KOPT-K1 (cell line): ENCODE measurements around the gene CEBPZOS.
"Not testable (repeated sequence)": the region's sequence is repeated elsewhere in the genome, so short reads cannot be mapped to it uniquely, and the experiment has no call there.

Experiments
- H3K27ac ChIP-seq: fragments of 200-600 bp; sonication (generic); 2 replicates; pipeline ENCODE4 v1.5.1; 2016; ENCODE audit warnings: antibody characterized with exemption, mild to moderate bottlenecking, low read depth, low read length; ENCODE audit not compliant: poor library complexity, severe bottlenecking
- H3K36me3 ChIP-seq: fragments of 200-600 bp; sonication (generic); 2 replicates; pipeline ENCODE4 v1.5.1; 2017; ENCODE audit warnings: antibody characterized with exemption, mild to moderate bottlenecking, low read length, moderate library complexity; ENCODE audit not compliant: insufficient read depth
- H3K9me3 ChIP-seq: fragments of 200-600 bp; sonication (generic); 2 replicates; pipeline ENCODE4 v1.5.1; 2017; ENCODE audit warnings: antibody characterized with exemption, low read length, mild to moderate bottlenecking; ENCODE audit not compliant: insufficient read depth, poor library complexity, severe bottlenecking

Gene CEBPZOS

DNA sequence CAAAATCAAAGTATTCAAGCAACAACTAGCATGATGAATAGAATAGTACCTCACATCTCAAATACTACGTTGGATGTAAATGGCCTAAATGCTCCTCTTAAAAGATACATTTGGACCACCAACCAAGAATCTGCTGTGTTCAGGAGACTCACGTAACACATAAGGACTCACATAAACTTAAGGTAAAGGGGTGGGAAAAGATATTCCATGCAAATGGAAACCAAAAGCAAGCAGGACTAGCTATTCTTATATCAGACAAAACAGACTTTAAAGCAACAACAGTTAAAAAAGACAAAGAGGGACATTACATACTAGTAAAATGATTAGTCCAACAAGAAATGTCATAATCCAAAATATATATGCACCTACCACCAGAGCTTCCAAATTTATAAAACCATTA is 10.5 kb downstream of the CEBPZOS start:
- Histone ChIP-seq H3K9me3 (peaks cover 58% of the 10 kb centered on the region), H3K36me3 (peaks cover 100% of the 10 kb centered on the region)
- H3K27ac ChIP-seq, result not testable (repeated sequence)

DNA sequence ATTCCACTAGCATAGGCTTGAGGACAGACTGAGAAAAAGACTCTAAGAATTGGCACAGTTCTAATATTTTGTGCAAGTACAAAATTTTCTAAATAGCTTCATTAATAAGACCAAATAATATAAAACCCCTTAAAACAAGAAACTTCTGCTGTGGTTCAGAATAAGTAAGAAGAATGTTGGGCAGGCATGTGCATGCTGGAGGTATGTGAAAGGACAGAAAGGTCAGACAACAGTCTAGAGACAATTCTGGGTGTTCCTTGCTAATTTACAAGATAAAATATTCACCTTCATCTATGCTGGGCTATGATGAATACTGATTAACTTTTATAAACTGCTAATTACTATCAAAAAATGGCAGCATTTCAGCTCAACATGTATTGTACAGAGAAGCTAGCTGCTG is 14.9 kb downstream of the CEBPZOS start:
- Histone ChIP-seq H3K27ac (no peak overlapping the region), H3K36me3 (peaks cover 99% of the 10 kb centered on the region), H3K9me3 (peaks cover 38% of the 10 kb centered on the region)

DNA sequence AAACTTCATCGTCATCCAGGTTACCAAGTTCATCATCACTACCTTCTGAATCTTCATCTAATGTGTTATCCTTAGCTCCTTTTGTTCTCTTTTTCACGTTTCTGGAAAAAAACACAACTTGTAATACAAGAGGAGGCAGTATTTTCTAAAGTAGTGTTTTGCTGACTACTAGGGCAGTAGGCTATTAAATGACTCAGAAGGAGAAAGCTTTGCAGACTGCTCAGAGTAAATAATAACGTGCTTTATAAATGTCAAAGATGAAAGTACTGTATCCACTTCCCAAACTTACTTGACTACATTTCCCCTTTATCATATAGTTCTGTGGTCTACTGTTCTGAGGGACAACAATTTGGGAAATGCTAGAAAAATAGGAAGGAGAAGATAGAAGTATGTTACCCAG is 15.6 kb downstream of the CEBPZOS start:
- peaks cover 30% of the 10 kb centered on the region for H3K9me3 ChIP-seq
- H3K27ac ChIP-seq, result no peak overlapping the region
- H3K36me3 ChIP-seq, result peaks cover 99% of the 10 kb centered on the region

DNA sequence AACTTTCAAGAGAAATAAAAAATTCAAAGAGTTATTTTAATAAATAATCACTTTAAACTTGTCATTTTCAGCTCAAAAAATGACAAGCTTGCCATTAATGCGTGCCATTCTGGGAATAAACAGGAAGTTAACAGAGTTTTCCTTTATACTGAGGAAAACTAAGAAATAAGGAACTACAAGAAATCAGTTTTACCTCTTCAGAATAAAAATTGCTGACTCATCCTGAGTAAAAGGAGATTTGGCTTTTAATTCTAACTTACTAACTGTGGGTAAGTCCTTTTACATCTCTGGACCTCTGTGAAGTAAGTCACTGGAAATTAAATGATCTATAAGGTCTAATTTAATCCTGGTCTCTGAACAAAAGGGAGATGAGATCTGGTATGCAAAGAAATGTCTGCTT is 19.0 kb downstream of the CEBPZOS start:
- Histone ChIP-seq H3K27ac (no peak overlapping the region), H3K9me3 (no peaks in the 10 kb centered on the region), H3K36me3 (peaks cover 92% of the 10 kb centered on the region)

DNA sequence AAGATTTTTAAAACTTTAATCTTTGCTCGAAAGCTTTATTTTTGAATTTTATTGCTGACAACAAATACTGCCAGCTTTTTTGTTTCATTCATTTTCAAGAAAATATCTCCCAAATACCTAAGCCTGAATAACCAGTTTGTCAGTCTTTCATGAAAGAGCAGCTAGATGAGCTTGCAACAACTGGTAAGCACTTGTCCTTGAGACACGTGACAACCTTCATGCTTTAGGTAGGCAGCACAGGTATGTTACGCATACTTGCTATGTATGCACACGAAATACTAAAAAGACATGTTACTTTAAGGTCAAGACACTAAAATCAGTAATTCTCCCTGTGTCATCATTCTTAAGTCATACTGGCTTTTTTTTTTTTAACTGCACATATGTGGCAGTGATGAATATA is 22.8 kb downstream of the CEBPZOS start:
- peaks cover 92% of the 10 kb centered on the region for H3K36me3 ChIP-seq
- H3K27ac ChIP-seq, result no peak overlapping the region
- no peaks in the 10 kb centered on the region for H3K9me3 ChIP-seq

DNA sequence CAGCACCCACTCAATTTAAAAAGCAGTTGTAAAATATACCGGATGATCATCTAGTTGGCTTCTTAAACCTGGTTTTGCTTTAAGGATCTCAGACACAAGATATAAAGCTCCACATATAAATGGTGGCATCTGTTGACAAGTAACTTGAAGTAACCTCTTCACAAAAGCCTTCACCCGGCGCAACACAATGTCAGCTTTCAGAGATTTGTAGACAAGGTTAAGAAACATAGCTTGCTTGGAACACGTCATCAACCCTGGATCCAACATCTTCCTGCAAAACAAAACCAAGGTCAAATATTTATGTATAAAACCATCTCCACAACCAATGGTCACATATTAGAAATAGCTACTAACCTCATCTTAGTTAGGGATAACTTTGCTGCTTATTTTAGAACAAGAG is 26.8 kb downstream of the CEBPZOS start:
- H3K36me3 ChIP-seq, result peaks cover 91% of the 10 kb centered on the region
- no peaks in the 10 kb centered on the region for H3K9me3 ChIP-seq
- no peak overlapping the region for H3K27ac ChIP-seq

DNA sequence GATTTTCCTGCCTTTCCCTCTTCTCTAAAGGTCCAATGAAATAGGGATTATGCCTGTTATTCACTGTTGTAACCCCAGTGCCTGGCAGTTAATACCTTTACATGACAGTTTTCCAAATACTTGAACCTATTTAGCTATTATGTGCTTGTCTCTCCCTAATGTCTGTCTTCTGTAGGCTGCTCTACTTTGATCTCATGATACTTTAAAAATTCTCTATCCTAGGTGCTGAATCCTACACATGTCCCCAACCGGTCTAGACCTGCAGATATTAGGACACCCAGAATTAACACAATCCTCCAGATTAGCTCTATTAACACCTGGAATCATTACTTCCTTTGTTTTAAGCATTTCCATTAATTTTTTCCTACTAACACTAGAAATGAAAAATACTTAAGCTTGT is 27.8 kb downstream of the CEBPZOS start:
- H3K36me3 ChIP-seq, result peaks cover 89% of the 10 kb centered on the region
- H3K27ac ChIP-seq, result no peak overlapping the region
- no peaks in the 10 kb centered on the region for H3K9me3 ChIP-seq

DNA sequence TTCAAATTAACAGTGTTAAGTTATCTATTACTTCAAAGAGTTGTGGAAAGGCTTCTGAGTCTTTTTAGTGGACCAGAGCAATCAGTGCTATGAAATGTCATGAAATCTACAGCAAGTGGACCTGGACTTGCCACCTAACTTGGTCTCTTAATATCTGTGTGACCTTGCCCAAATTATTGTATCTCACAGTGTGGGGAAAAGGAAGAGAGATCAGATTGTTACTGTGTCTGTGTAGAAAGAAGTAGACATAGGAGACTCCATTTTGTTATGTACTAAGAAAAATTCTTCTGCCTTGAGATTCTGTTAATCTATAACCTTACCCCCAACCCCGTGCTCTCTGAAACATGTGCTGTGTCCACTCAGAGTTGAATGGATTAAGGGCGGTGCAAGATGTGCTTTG is 28.8 kb downstream of the CEBPZOS start:
- peaks cover 79% of the 10 kb centered on the region for H3K36me3 ChIP-seq
- not testable (repeated sequence) for H3K27ac ChIP-seq, H3K9me3 ChIP-seq

DNA sequence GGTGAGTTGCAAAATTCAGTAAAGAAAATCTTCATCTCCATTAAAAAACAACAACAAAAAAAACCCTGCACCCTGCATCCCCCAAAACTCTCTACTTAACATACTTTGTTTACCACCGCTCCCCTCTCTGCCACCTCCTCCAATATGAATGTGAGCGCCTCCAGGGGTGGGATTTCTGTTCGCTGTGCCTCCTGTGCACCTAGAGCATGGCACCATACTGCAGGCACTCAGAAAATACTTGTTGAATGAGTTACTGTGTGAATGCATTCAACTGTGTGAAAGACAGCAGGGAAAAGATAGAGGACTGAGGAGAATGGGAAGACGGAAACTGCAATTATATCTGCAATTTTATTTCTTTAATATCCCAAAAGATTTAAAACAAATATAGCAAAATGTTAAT is 30.6 kb downstream of the CEBPZOS start:
- peaks cover 62% of the 10 kb centered on the region for H3K36me3 ChIP-seq
- H3K27ac ChIP-seq, result no peak overlapping the region

DNA sequence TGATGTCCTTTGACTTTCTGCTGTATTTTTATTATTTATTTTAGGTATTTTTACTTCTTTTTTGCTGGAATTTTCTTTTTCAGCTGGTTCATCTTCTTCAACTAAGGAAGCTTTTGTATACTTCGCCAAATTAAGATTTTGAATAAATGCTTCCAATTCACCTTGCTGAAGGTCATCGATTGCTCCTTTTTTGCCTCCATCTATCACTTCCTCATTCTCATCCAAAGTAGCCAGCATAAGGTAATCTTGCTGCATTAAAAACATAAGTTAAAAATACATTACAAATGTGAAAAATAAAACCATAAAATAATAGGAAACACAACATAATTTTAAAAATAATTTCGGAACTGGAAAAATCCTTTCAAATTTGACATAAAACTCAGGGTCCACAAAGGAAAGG is 32.5 kb downstream of the CEBPZOS start:
- Histone ChIP-seq H3K9me3 (no peaks in the 10 kb centered on the region), H3K36me3 (peaks cover 43% of the 10 kb centered on the region), H3K27ac (no peak overlapping the region)

More for the DNA sequence above, 30.6 kb downstream of the CEBPZOS start:
- no peaks in the 10 kb centered on the region for H3K9me3 ChIP-seq

DNA sequence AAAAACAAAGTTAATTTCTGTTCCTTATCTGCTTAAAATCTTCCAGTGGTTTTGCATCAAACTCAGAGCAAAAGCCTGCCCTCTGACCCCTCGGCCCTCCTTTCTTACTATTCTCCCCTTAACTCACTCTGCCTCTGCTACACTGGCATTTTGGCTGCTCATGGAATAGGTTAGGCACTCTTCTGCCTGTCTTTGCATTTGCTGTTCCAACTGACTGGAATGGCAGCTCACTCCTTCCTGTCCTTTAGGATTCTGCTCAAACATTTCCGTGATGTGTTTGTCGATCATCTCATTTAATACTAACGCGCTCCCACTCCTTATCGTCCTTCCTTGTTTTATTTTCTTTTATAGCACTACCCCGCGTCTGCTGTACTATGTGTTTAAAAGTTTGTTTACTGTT is 34.3 kb downstream of the CEBPZOS start:
- no peaks in the 10 kb centered on the region for H3K9me3 ChIP-seq
- peak overlapping the region; percentile 81 for H3K27ac ChIP-seq
- H3K36me3 ChIP-seq, result peaks cover 34% of the 10 kb centered on the region

DNA sequence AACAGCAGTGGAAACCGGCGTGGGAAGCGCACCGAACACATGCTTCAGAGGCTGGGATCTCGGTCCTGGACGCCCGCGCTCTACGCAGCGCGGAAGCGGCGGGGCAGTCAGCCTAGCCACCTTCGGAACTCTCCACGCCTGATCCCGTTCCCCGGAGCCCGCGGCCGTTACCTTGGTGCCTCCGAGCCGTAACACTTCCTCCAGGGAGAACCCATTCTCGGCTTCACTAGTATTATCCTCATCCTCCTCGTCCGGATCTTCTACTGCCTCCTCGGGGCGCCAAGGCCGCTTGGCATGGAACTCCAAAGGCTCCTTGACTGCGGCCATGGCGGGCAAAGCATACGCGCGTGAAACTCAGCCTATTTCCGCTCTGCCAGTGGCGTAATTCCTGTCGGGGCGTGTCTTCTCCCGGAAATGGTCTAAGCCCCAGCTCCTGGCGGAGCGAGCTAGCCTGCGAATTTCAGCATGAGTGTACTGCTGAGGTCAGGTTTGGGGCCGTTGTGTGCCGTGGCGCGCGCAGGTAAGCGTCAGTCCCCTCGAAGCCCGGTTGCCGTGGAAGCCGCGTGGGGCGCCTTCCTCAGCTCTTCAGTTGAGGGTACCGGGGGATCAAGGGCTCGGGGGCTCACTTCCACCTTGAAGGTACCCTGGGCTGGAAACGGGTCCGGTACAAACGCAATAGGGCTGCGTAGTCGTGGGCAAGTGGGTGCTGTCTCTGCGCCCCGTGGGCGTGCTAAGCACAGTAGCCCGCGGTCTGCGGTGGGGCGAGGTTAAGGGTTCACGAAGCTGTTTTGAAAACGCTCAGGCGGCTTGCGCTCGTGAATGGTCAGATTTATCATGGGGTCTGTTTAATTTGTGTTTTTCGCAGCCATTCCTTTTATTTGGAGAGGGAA is 35.2 kb downstream of the CEBPZOS start, which contains the start of the genes CEBPZ and NDUFAF7:
CEBPZ (minus strand) TSS at position 356 of the 890 bp plus-strand sequence; CDS start at position 327, 29 bp downstream.
NDUFAF7 (plus strand) TSS at position 418 of the 890 bp plus-strand sequence; CDS start at position 466, 48 bp downstream.
- Histone ChIP-seq H3K36me3 (peaks cover 29% of the 10 kb centered on the region), H3K9me3 (no peaks in the 10 kb centered on the region), H3K27ac (peak within 1 kb of the TSS; percentile 81)

DNA sequence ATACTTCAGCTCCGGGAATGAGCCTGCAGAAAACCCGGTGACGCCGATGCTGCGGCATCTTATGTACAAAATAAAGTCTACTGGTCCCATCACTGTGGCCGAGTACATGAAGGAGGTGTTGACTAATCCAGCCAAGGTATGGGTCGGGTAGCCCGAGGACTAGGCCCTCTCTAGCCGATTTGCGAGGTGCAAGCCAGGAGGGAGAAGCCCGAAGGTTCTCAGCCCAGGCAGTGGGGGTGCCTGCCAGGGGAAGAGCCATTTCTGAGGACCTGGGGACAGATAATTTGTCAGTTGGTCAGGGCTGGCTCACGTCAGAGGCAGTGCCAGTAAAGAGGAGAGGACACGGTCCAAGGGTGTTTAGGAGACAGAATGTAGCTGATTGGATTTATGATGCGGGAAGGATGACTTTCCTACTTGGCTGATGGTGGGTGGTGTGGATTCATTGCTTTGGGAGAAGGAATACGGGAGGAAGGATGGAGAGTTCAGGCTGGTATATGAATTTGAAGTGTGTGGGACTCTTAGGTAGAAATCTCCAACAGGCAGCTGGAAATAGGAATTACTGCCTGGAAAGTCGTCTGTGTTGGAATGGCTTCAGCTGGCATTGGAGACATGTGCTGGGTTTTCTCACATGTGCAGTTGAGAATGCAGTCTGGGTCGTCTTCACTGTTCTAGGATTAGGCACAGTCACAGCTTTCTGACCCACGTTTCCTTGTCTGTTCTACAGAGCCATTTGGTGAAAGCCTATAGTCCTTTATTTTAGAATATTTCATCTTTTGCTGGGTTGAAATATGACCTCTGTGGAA is 36.0 kb downstream of the CEBPZOS start:
- peak overlapping the region; percentile 81 for H3K27ac ChIP-seq
- H3K36me3 ChIP-seq, result peaks cover 29% of the 10 kb centered on the region
- no peaks in the 10 kb centered on the region for H3K9me3 ChIP-seq

DNA sequence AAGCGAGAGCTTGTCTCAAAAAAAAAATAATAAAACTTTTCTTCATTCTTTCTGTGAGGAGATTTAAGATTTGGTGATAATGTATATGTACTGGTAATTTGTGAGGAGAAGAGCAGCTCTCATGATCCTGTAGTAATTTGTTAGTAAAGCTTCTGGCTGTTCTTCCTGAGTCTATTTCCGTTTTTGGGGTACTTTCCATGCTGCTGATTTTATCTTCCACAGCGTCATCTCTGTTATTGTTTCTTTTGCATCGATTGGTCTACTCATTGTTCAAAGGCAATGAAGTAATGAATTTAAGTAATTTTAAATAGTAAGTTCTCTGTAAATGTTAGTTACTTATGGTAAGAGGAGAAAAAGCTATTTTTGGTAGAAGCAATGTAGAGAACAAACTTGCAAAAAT is 47.1 kb downstream of the CEBPZOS start:
- peaks cover 96% of the 10 kb centered on the region for H3K36me3 ChIP-seq
- no peak overlapping the region for H3K27ac ChIP-seq
- H3K9me3 ChIP-seq, result no peaks in the 10 kb centered on the region

DNA sequence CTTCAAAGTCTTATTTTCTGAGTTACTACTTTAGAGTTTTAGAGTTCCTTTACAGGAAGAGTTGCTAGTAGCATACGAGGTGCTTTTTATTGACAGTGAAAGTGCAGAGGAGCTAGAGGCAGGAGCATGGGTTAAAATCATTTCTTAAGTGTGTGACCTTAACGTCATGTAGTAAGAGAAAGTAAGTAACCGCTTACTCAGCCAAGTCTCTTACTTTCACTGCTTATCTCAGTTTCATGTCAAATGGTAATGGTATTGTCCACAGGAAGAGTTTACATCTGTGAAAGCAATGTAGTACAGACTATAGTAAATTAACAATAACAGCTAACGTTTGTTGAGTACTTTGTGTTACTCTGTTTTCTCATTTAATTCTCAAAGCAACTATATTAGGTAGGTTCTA is 47.7 kb downstream of the CEBPZOS start:
- H3K27ac ChIP-seq, result no peak overlapping the region
- H3K36me3 ChIP-seq, result peaks cover 96% of the 10 kb centered on the region
- no peaks in the 10 kb centered on the region for H3K9me3 ChIP-seq
